ENCODE data around the gene SV2C. TPM values are rescaled to one million over a fixed set of nuclear protein-coding genes. Genes with fewer than 3 reads are reported as not detected.

SV2C gene
- polyA plus RNA-seq, 1 donor (not counting 4 experiments of a cell fraction or from before 2014, with no cell fraction given), result 0.34 TPM

DNA sequence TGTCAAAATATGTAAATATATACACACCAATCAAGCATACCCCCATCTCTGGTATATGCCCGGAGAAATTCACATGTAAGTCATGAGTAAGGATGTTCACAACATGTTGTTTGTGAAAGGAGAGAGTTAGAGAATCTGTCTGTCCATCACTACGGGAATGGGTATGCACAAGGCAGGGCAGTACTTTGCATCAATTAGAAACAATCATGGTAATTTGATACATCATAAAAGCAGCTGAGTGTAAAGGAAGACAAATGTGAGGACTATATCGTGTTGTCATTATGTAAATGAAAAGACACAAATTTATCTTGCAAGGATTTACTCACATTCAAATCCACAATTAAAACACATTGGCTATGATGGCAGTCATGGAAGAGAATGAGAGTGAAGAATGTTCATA lies 146.7 kb downstream of the SV2C start:
- Histone ChIP-seq H4K20me1 (ENCODE audit: control insufficient read depth, extremely low read depth, insufficient read depth, low read length) (no peaks in the 10 kb centered on the region), H3K27me3 (ENCODE audit: control insufficient read depth, extremely low read depth, insufficient read depth, low read length) (no peaks in the 10 kb centered on the region), H2AFZ (ENCODE audit: control insufficient read depth, low read length) (no peak overlapping the region), H3K36me3 (ENCODE audit: control insufficient read depth in 2 of 2, extremely low read depth in 1 of 2, insufficient read depth in 2 of 2, low read length in 2 of 2) (no peaks in the 10 kb centered on the region), H3K9me3 (ENCODE audit: control insufficient read depth, low read depth, low read length) (no peaks in the 10 kb centered on the region), H3K4me2 (ENCODE audit: control insufficient read depth, extremely low read depth, insufficient read depth, low read depth, low read length) (no peak overlapping the region), H3K4me1 (ENCODE audit: control insufficient read depth, extremely low read depth, insufficient read depth, low read length) (no peaks in the 10 kb centered on the region), H3K9me1 (ENCODE audit: control insufficient read depth, extremely low read depth, insufficient read depth, low read length) (no peaks in the 10 kb centered on the region), H3K4me3 (ENCODE audit: control insufficient read depth in 2 of 3, extremely low read depth in 1 of 3, insufficient read depth in 2 of 3, low read depth in 1 of 3, low read length in 3 of 3) (no peak overlapping the region), H3K27ac (ENCODE audit: control insufficient read depth, insufficient read depth, low read length) (no peak overlapping the region), H3K9ac (ENCODE audit: control insufficient read depth, extremely low read depth, insufficient read depth, low read length) (no peak overlapping the region), H3K79me2 (ENCODE audit: control insufficient read depth, insufficient read depth, low read length) (no peaks in the 10 kb centered on the region)
- no peak for TF ChIP-seq CTCF (optimal IDR thresholded peaks at IDR 0.05 in 1 of 3, IDR thresholded peaks at IDR 0.05 in 1 of 3, conservative IDR thresholded peaks at IDR 0.05 in 1 of 3; ENCODE audit: extremely low read depth in 1 of 3, insufficient read depth in 2 of 3, low read length in 3 of 3)
- TF ChIP-seq EZH2 (IDR thresholded peaks at IDR 0.05; ENCODE audit: low read length), result no peak
- FAIRE-seq, result no peak
- dilution Hi-C loops (cut with MboI; ENCODE audit: extremely low pct_ligation_motif_present, low sequenced_read_pairs), result no loop called here
- DNase-seq (ENCODE audit: low read depth, low spot score), result no peak

DNA sequence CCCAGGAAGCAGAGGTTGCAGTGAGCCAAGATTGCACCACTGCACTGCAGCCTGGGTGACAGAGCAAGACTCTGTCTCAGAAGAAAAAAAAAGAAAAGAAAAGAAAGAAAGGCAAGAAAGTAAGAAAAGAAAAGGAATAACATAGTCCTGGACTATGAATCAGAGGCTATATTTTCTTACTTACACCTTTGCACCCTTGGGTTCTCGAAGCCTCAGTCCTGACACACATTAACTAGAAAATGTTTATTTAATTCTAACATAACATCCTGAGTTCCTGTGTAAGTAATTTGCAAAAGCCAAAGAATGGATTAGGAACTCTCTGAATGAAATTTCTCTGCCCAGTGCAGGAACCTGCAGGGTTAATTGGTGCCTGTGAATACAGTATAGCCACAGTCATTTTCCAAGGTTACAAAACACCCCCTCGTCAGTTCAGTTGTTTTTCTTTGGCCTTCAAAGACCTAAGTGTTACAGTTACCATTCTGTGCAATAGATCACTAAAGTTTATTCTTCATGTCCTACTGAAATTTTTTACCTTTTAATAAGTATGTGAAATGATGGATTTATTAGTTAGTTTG lies 147.6 kb downstream of the SV2C start:
- TF ChIP-seq EZH2 (IDR thresholded peaks at IDR 0.05; ENCODE audit: low read length) (no peak), CTCF (optimal IDR thresholded peaks at IDR 0.05 in 1 of 3, IDR thresholded peaks at IDR 0.05 in 1 of 3, conservative IDR thresholded peaks at IDR 0.05 in 1 of 3; ENCODE audit: extremely low read depth in 1 of 3, insufficient read depth in 2 of 3, low read length in 3 of 3) (no peak)

More for the DNA sequence above, 147.6 kb downstream of the SV2C start:
- Histone ChIP-seq H3K9ac (ENCODE audit: control insufficient read depth, extremely low read depth, insufficient read depth, low read length) (no peak overlapping the region), H3K27ac (ENCODE audit: control insufficient read depth, insufficient read depth, low read length) (no peak overlapping the region), H3K9me3 (ENCODE audit: control insufficient read depth, low read depth, low read length) (no peaks in the 10 kb centered on the region), H3K79me2 (ENCODE audit: control insufficient read depth, insufficient read depth, low read length) (no peaks in the 10 kb centered on the region), H3K4me2 (ENCODE audit: control insufficient read depth, extremely low read depth, insufficient read depth, low read depth, low read length) (no peak overlapping the region), H3K4me1 (ENCODE audit: control insufficient read depth, extremely low read depth, insufficient read depth, low read length) (no peaks in the 10 kb centered on the region), H3K36me3 (ENCODE audit: control insufficient read depth in 2 of 2, extremely low read depth in 1 of 2, insufficient read depth in 2 of 2, low read length in 2 of 2) (no peaks in the 10 kb centered on the region), H3K27me3 (ENCODE audit: control insufficient read depth, extremely low read depth, insufficient read depth, low read length) (no peaks in the 10 kb centered on the region), H4K20me1 (ENCODE audit: control insufficient read depth, extremely low read depth, insufficient read depth, low read length) (no peaks in the 10 kb centered on the region), H3K4me3 (ENCODE audit: control insufficient read depth in 2 of 3, extremely low read depth in 1 of 3, insufficient read depth in 2 of 3, low read depth in 1 of 3, low read length in 3 of 3) (no peak overlapping the region), H3K9me1 (ENCODE audit: control insufficient read depth, extremely low read depth, insufficient read depth, low read length) (no peaks in the 10 kb centered on the region), H2AFZ (ENCODE audit: control insufficient read depth, low read length) (no peak overlapping the region)
- dilution Hi-C loops (cut with MboI; ENCODE audit: extremely low pct_ligation_motif_present, low sequenced_read_pairs), result no loop called here
- FAIRE-seq (no peak), DNase-seq (ENCODE audit: low read depth, low spot score) (no peak)

Measured in keratinocyte (primary cell).